ENCODE data around the gene CLINT1. TPM values are rescaled to one million over a fixed set of nuclear protein-coding genes. Genes with fewer than 3 reads are reported as not detected.

Gene CLINT1
- total and polyA plus RNA-seq, 4 donors = 39.7 to 171 (median 66.2) TPM

DNA sequence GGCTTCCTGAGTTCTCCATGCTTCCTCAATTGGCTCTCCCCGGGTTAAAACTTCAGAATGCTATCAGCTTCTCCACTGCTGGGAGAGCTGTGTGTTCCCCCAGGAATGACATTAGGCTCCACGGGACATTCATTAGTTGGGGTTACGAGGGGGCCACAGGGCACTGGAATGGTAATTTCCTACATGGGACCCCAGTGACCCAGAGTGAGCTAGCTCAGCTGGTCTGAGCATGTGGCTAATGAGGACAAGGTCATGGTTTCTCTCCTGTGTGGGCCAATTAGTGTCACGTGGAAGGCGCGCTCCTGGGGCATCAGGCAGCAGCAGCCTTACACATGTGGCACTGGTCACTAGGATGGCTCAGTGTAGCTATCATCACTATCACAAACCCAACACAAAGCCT is 94.4 kb downstream of the CLINT1 start:
- Histone ChIP-seq H3K4me1 (ENCODE audit: control insufficient read depth in 5 of 5, insufficient read depth in 5 of 5, low read length in 5 of 5) (peaks cover 0 to 4% (median 0%) of the 10 kb centered on the region in 5 donors), H3K9ac (ENCODE audit: insufficient read depth in 1 of 2, low read length in 2 of 2) (no peak overlapping the region), H3K4me3 (no peak overlapping the region), H3K9me3 (ENCODE audit: control insufficient read depth in 4 of 4, insufficient read depth in 3 of 4, low read length in 3 of 4) (peaks cover 0 to 4% (median 0%) of the 10 kb centered on the region in 4 donors), H3K36me3 (ENCODE audit: control insufficient read depth in 4 of 4, insufficient read depth in 4 of 4, low read length in 4 of 4) (peaks cover 0 to 3% (median 1%) of the 10 kb centered on the region in 4 donors), H3K27me3 (ENCODE audit: control insufficient read depth in 3 of 3, insufficient read depth in 3 of 3, low read length in 2 of 3) (no peaks in the 10 kb centered on the region), H3K27ac (ENCODE audit: low read depth in 1 of 2, low read length in 1 of 2) (no peak overlapping the region)
- DNase-seq = no peak
- 89 to 91% methylated on average over 6 of the region's 6 CpGs for whole genome bisulfite sequencing, 2 donors
- no peak for ATAC-seq (ENCODE audit: insufficient read depth, low FRiP score)
- TF ChIP-seq, protein P1, sequence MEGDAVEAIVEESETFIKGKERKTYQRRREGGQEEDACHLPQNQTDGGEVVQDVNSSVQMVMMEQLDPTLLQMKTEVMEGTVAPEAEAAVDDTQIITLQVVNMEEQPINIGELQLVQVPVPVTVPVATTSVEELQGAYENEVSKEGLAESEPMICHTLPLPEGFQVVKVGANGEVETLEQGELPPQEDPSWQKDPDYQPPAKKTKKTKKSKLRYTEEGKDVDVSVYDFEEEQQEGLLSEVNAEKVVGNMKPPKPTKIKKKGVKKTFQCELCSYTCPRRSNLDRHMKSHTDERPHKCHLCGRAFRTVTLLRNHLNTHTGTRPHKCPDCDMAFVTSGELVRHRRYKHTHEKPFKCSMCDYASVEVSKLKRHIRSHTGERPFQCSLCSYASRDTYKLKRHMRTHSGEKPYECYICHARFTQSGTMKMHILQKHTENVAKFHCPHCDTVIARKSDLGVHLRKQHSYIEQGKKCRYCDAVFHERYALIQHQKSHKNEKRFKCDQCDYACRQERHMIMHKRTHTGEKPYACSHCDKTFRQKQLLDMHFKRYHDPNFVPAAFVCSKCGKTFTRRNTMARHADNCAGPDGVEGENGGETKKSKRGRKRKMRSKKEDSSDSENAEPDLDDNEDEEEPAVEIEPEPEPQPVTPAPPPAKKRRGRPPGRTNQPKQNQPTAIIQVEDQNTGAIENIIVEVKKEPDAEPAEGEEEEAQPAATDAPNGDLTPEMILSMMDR (IDR thresholded peaks at IDR 0.05; ENCODE audit: control extremely low read depth, extremely low read depth) = no peak

DNA sequence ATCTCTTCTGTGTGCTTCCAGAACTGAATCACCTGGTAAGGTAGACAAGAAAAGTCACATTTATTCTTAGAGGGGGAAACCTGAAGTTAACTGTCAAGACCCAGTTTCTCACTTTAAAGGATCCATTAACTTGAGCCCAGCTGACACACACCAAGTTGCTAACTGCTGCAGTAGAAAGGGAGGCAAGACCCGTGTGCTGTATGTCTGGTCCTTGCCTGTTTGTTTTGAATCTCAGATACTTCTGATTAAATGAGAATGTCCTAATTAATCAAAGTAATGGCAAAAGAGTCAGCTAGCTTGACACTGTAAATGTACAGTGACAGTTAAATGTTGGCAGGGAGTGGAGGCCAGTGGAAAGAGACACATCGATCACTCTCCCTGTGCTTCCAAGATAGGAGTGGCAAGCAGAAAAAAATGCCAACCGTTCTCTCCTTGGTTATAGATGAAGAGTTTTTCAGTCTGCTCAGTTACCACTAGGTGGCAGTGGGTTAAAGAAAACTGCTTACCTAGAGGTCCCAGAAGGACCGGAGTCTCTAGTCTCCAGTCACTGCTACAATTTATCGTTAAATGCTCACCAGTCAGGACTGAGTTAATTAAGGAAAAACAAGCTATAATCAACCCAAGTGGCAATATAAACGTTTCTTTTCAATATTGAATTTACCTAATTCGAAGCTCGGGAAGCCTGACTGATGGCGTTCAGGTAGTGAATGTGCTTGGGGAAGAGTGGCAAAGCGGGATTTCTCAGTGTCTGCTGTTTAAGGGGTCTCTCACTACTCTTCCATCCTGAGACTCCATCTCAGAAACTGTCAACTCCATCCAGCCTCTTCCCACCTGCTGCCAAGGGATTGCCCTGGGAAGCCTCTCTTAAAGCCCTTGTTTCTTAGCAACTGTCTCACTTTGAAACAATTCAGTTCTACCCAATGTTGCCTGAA is 97.0 kb downstream of the CLINT1 start:
- peaks cover 0 to 4% (median 0%) of the 10 kb centered on the region in 5 donors for H3K4me1 ChIP-seq (ENCODE audit: control insufficient read depth in 5 of 5, insufficient read depth in 5 of 5, low read length in 5 of 5)
- no peak overlapping the region for H3K27ac ChIP-seq (ENCODE audit: low read depth in 1 of 2, low read length in 1 of 2)
- no peaks in the 10 kb centered on the region for H3K9me3 ChIP-seq (ENCODE audit: control insufficient read depth in 4 of 4, insufficient read depth in 3 of 4, low read length in 3 of 4)
- DNase-seq = peak; percentile 15 to 76 (median 62)
- peak; percentile 62 for ATAC-seq (ENCODE audit: insufficient read depth, low FRiP score)
- H3K9ac ChIP-seq (ENCODE audit: insufficient read depth in 1 of 2, low read length in 2 of 2) = no peak overlapping the region
- no peaks in the 10 kb centered on the region for H3K27me3 ChIP-seq (ENCODE audit: control insufficient read depth in 3 of 3, insufficient read depth in 3 of 3, low read length in 2 of 3)
- no peak overlapping the region for H3K4me3 ChIP-seq
- peaks cover 0 to 5% (median 1%) of the 10 kb centered on the region in 4 donors for H3K36me3 ChIP-seq (ENCODE audit: control insufficient read depth in 4 of 4, insufficient read depth in 4 of 4, low read length in 4 of 4)
- WGBS, 2 donors = 31 to 44% methylated on average over 10 of the region's 10 CpGs
- TF ChIP-seq, protein P1 (IDR thresholded peaks at IDR 0.05; ENCODE audit: control extremely low read depth, extremely low read depth) = peak; percentile 60

DNA sequence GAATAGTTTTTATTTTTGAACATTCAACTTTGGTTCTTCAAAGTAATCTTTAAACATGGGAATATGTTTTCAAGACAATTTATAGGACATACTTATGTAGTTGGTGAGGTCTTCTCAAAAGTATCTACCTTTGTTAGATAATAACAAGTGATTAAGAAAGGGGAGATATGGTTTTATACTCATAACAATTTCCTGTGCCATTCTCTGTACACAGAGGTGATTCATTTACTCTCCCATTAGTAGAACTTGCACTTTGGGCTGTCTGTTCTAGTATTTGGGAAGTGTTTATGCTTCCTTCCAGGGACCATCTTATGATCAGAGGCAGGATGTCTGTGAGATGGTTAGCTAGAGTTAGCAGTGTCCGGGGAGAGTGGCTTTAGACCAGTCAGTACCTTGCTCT is 100.2 kb downstream of the CLINT1 start:
- Histone ChIP-seq H3K27ac (ENCODE audit: low read depth in 1 of 2, low read length in 1 of 2) (no peak overlapping the region), H3K4me3 (no peak overlapping the region), H3K36me3 (ENCODE audit: control insufficient read depth in 4 of 4, insufficient read depth in 4 of 4, low read length in 4 of 4) (peaks cover 9 to 18% (median 15%) of the 10 kb centered on the region in 4 donors), H3K4me1 (ENCODE audit: control insufficient read depth in 5 of 5, insufficient read depth in 5 of 5, low read length in 5 of 5) (peaks cover 0 to 4% (median 0%) of the 10 kb centered on the region in 5 donors), H3K27me3 (ENCODE audit: control insufficient read depth in 3 of 3, insufficient read depth in 3 of 3, low read length in 2 of 3) (no peaks in the 10 kb centered on the region), H3K9ac (ENCODE audit: insufficient read depth in 1 of 2, low read length in 2 of 2) (no peak overlapping the region), H3K9me3 (ENCODE audit: control insufficient read depth in 4 of 4, insufficient read depth in 3 of 4, low read length in 3 of 4) (no peaks in the 10 kb centered on the region)
- ATAC-seq (ENCODE audit: insufficient read depth, low FRiP score) (no peak), DNase-seq (no peak)
- 91 to 96% methylated on average over 1 of the region's 1 CpG for WGBS, 2 donors
- TF ChIP-seq, protein P1 (IDR thresholded peaks at IDR 0.05; ENCODE audit: control extremely low read depth, extremely low read depth) = no peak
